ENCODE measurements around the gene CFAP53.

GRCh38 chr18:50196261-50196660 lies 70.0 kb downstream of the CFAP53 start:
- TF ChIP-seq CTCF (IDR thresholded peaks at IDR 0.05; ENCODE audit: insufficient read depth, low read length, poor library complexity, severe bottlenecking) (no peak), EZH2phosphoT487 (conservative IDR thresholded peaks at IDR 0.05; ENCODE audit: low read length) (no peak)

Data from SU-DHL-6 (cell line).